ENCODE data around the gene HK1. TPM values are rescaled to one million over a fixed set of nuclear protein-coding genes. Genes with fewer than 3 reads are reported as not detected.

The HK1 gene
- total and polyA plus RNA-seq, 2 of the 4 experiments (the other 2 are of a cell fraction) = 53.7 to 90.5 TPM

- Histone ChIP-seq H3K79me1 (ENCODE audit: low read depth in 1 of 2, low read length in 2 of 2) (peaks cover 7 to 30% of the 10 kb centered on the region in 2 experiments), H4K5ac (ENCODE audit: low read depth, low read length) (no peak overlapping the region), H3K23ac (ENCODE audit: low read depth, low read length) (no peak overlapping the region), H3K4ac (ENCODE audit: low read depth, low read length) (no peak overlapping the region), H3K9ac (ENCODE audit: low read depth, low read length) (no peak overlapping the region), H3K27ac (ENCODE audit: insufficient read depth, low read length) (no peak overlapping the region), H3K14ac (replicated peaks; ENCODE audit: low read depth, low read length) (no peak overlapping the region), H3K4me2 (ENCODE audit: low read depth, low read length) (no peak overlapping the region), H3K27me3 (ENCODE audit: control insufficient read depth, insufficient read depth, low read length) (no peaks in the 10 kb centered on the region), H3K18ac (ENCODE audit: low read depth, low read length) (no peak overlapping the region), H3K56ac (ENCODE audit: extremely low read depth, insufficient read depth, low read length) (no peak overlapping the region), H3K9me3 (ENCODE audit: control insufficient read depth, insufficient read depth, low read length) (no peaks in the 10 kb centered on the region), H2BK20ac (ENCODE audit: low read depth, low read length) (no peak overlapping the region), H2AK9ac (replicated peaks; ENCODE audit: low read depth, low read length, poor library complexity) (no peak overlapping the region), H2BK5ac (ENCODE audit: low read depth, low read length, poor library complexity, severe bottlenecking) (no peak overlapping the region), H2BK15ac (ENCODE audit: low read depth, low read length) (no peak overlapping the region), H4K91ac (ENCODE audit: insufficient read depth, low read depth, low read length) (no peak overlapping the region), H3K4me1 (ENCODE audit: control insufficient read depth, insufficient read depth, low read length) (peaks cover 5% of the 10 kb centered on the region; the same call in 1 of the 2 replicates), H2AK5ac (ENCODE audit: low read depth, low read length) (no peak overlapping the region), H4K8ac (ENCODE audit: low read depth in 2 of 2, low read length in 2 of 2) (no peak overlapping the region), H3K4me3 (ENCODE audit: insufficient read depth, low read depth, low read length) (no peak overlapping the region), H3K36me3 (ENCODE audit: control insufficient read depth, insufficient read depth, low read length) (peaks cover 38% of the 10 kb centered on the region), H4K20me1 (ENCODE audit: insufficient read depth, low read length) (no peaks in the 10 kb centered on the region), H2AFZ (replicated peaks; ENCODE audit: low read length, poor library complexity) (peak overlapping the region; percentile 36), H2BK120ac (ENCODE audit: low read depth, low read length) (no peak overlapping the region), H3K9me1 (ENCODE audit: insufficient read depth, low read length) (0 out of 2 replicates have a peak, but pooled peaks cover 5% of the 10 kb centered on the region)
- CTCF ChIA-PET = no interaction called here
- dilution Hi-C loops (cut with HindIII; ENCODE audit: low sequenced_read_pairs, unreplicated experiment) (no loop called here), intact Hi-C loops (cut with micrococcal nuclease) (no loop called here), in situ Hi-C loops (cut with MboI; ENCODE audit: low sequenced_read_pairs) (no loop called here)
- no peak for TF ChIP-seq RCOR1 (IDR thresholded peaks at IDR 0.05; ENCODE audit: insufficient replicate concordance, low read length)
- TF ChIP-seq MAZ (IDR thresholded peaks at IDR 0.05; ENCODE audit: borderline replicate concordance, low read depth, low read length) = no peak
- TF ChIP-seq SMC3 (IDR thresholded peaks at IDR 0.05; ENCODE audit: low read depth, low read length) = no peak
- no peak for TF ChIP-seq CTCF (conservative IDR thresholded peaks at IDR 0.05; ENCODE audit: low read depth, low read length)
- no peak for TF ChIP-seq NFE2L2 (IDR thresholded peaks at IDR 0.05; ENCODE audit: low read depth, low read length)
- WGBS, 2 experiments (ENCODE audit: extremely low coverage in 2 of 2, insufficient read length in 1 of 2) = 60% methylated on average over 4 of the region's 19 CpGs; no CpG with 5 or more reads in 1 of the 2 experiments
- DNase-seq = no peak
- POLR2A ChIA-PET (ENCODE audit: unreplicated experiment) = no interaction called here
- peak; percentile 67; the same call in 1 of the 2 replicates for ATAC-seq (ENCODE audit: low read depth)
- BruUV-seq (replicated peaks) = no TSS peak
These were observed 97.2 kb downstream of the HK1 start for GRCh38 chr10:69375307-69376151.
